ENCODE measurements around the gene MEN1.
A peak's percentile ranks its signal among the peaks of the same experiment; 100 is the strongest.

MEN1 gene

DNA sequence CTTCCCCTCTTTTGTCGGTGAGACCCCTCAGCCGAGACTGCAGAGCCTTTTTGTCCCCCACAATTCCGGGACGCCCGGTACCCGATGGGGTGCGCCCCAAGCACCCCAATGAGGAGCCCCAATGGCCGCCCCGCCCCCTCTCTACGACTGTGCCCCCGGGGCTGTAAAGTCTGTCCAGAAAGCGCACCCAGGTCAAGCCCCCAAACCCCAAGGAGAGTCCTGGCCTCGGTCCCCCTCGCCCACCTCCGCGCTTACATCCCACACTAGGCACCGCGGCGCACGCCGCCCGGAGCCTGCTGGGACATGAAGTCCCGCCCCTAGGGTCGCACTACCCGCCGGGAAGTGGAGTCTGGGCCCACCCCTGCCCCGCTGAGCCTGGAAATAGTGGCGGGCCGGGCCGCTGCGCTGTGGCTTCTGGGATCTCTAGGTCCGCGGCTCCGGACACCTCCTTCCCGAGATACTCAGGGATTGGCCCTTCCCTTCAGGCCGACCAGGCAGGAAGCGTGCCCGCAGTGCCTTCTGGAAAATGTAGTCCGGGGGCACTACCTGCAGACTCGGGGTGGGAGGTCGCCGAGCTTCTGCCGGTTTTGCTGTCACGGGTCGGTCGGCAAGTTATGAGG, at the start of gene MEN1:
TSS of gene MEN1 (minus strand) at position 281 of the 620 bp plus-strand sequence. CDS start 442 bp downstream, outside the sequence.
- Mint-ChIP-seq H3K4me3 (peak within 1 kb of the TSS; percentile 99 to 100), H3K27ac (peak within 1 kb of the TSS; percentile 95), H3K27me3 (no peaks in the 10 kb centered on the region), H3K4me1 (peaks cover 55% of the 10 kb centered on the region), H3K9me3 (no peaks in the 10 kb centered on the region)
- peak; percentile 79 to 85 for DNase-seq
- ATAC-seq, result peak; percentile 94

GRCh38 chr11:64859542-64860414, 49.4 kb upstream of the MEN1 start:
- DNase-seq (peak; percentile 80 to 83), ATAC-seq (peak; percentile 81)
- no peaks in the 10 kb centered on the region for H3K27me3 Mint-ChIP-seq
- H3K9me3 Mint-ChIP-seq, result no peaks in the 10 kb centered on the region
- peak overlapping the region; percentile 86 to 98 for H3K27ac Mint-ChIP-seq
- H3K4me1 Mint-ChIP-seq, result peaks cover 99% of the 10 kb centered on the region
- H3K4me3 Mint-ChIP-seq, result peak overlapping the region; percentile 77 to 79

- ATAC-seq (peak; percentile 69), DNase-seq (peak; percentile 62 to 79)
- H3K4me1 Mint-ChIP-seq, result peaks cover 99% of the 10 kb centered on the region
- H3K9me3 Mint-ChIP-seq, result no peaks in the 10 kb centered on the region
- no peaks in the 10 kb centered on the region for H3K27me3 Mint-ChIP-seq
- H3K27ac Mint-ChIP-seq, result peak overlapping the region; percentile 86 to 98
- peak overlapping the region; percentile 77 to 79 for H3K4me3 Mint-ChIP-seq
Measured at GRCh38 chr11:64858467-64859263, 48.3 kb upstream of the MEN1 start.

- peak overlapping the region; percentile 32 to 45 for H3K4me3 Mint-ChIP-seq
- no peaks in the 10 kb centered on the region for H3K9me3 Mint-ChIP-seq
- H3K27ac Mint-ChIP-seq, result peak overlapping the region in 1 of 2 donors; percentile 69
- no peaks in the 10 kb centered on the region for H3K27me3 Mint-ChIP-seq
- ATAC-seq, result no peak
- H3K4me1 Mint-ChIP-seq, result peaks cover 99% of the 10 kb centered on the region
- DNase-seq, result no peak
Measured at GRCh38 chr11:64857485-64857884, 47.1 kb upstream of the MEN1 start.

DNA sequence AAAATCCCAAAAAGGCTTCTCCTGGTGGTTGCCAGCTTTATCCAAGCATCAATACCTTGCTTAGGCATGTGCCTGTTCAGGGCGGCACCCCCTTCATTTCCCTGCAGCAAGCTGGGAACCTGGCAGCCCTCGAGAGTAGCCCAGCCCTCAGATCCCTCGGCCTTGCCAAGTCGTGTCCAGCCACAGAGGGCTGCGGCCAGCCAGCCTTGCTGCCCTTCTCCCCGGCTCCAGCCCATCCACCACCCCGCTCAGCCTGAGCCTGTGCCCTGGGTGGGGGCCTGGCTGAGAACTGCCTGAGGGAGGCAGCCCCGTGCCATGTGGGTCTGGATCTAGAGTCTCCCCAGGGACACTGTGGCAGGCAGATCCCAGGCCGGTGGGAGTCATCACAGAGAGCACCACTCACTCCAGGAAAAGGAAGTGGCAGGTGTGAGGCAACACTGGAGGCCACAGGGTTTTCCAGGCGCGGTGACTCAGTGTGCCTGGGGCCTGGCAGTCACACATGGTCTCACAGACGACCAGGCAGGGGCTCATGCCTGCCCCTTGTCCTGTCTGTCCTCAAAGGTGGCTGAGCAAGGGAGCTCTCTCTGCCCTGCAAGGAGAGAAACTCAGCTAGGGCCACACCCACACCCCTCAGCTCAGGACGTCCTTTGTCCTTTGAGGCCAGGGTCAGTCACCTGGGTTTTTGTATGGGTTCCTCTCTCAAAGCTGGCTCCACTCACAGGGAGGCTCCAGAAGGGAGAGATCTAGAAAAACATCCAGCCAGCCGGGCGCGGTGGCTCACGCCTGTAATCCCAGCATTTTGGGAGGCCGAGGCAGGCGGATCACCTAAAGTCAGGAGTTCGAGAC, 46.3 kb upstream of the MEN1 start:
- no peaks in the 10 kb centered on the region for H3K27me3 Mint-ChIP-seq
- no peaks in the 10 kb centered on the region for H3K9me3 Mint-ChIP-seq
- H3K4me3 Mint-ChIP-seq, result peak overlapping the region; percentile 85 to 90
- ATAC-seq (peak; percentile 11), DNase-seq (peak in 1 of 2 donors; percentile 76)
- H3K4me1 Mint-ChIP-seq, result peaks cover 100% of the 10 kb centered on the region
- peak overlapping the region; percentile 27 to 72 for H3K27ac Mint-ChIP-seq

GRCh38 chr11:64855596-64856304, 45.4 kb upstream of the MEN1 start:
- DNase-seq (no peak), ATAC-seq (no peak)
- no peaks in the 10 kb centered on the region for H3K9me3 Mint-ChIP-seq
- H3K27ac Mint-ChIP-seq, result peak overlapping the region; percentile 91 to 97
- peaks cover 100% of the 10 kb centered on the region for H3K4me1 Mint-ChIP-seq
- peak overlapping the region; percentile 85 to 90 for H3K4me3 Mint-ChIP-seq
- H3K27me3 Mint-ChIP-seq, result no peaks in the 10 kb centered on the region

DNA sequence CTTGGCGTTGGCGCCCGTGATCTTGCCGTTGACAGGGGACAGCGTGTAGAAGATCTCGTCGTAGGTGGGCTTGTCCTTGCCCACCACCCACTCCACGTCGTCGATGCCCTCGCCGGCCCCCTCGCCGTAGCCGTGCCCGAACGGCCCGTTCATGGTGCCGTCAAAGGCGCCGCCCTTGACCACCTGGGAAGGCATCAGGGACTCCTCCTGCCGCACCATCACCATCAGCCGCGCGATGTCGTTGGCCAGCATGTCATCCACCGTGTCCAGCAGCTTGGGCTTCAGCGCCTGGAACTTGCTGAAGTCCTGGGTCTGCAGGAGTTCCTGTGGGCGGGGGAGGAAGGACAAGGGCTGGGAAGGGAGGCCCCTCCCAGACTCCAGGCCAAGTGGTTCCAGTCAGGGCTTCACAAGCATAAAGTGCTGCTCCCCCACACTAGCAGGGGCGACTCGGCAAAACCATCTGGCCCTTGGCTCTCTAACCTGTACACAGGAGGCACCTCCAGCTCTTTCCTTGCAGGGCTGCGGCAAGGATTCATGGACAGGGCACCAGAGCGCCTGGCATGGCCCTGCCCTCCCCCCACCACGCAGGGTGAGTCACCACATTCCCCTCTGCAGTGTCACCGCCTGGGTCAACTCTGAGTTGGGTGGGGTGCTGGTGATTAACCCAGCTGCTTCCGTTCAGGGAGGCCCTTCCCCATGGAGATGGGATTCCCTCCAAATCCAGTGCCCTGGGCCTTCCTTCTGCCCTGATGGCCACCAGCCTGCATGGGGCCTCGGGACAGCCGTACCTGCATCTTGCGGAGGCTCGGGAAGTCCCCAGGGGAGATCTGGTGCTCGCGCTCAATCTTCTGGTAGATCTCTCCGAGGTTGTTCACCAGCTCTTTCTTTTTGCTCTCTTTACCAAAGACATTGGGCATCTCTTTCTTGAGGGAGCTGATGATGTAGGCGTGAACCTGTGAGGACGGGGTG, 44.5 kb upstream of the MEN1 start:
- H3K4me3 Mint-ChIP-seq, result peak overlapping the region; percentile 85 to 90
- DNase-seq, result no peak

DNA sequence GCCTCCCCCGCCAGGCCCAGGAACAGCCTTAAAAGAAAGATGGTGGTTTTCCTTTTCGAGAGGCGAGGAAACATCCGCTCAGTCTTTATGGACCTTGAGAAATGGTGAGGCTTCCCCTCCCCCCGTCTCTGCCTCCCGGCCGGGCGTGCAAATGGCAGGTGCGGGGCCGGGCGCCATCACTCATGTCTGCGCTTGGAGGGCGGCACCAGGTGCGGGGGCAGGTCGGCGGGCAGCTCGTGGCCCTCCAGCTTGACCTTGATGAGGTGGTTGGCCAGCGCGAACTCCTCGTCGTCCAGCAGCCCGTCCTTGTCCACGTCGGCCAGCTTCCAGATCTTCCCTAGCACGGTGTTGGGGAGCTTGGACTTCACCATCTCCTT, 43.8 kb upstream of the MEN1 start:
- H3K4me1 Mint-ChIP-seq, result peaks cover 100% of the 10 kb centered on the region
- no peaks in the 10 kb centered on the region for H3K9me3 Mint-ChIP-seq
- DNase-seq (no peak), ATAC-seq (no peak)
- H3K4me3 Mint-ChIP-seq, result peak overlapping the region; percentile 85 to 90
- H3K27ac Mint-ChIP-seq, result peak overlapping the region in 1 of 2 donors; percentile 48
- H3K27me3 Mint-ChIP-seq, result no peaks in the 10 kb centered on the region

More for the DNA sequence above, 44.5 kb upstream of the MEN1 start:
- H3K4me1 Mint-ChIP-seq, result peaks cover 100% of the 10 kb centered on the region
- H3K27me3 Mint-ChIP-seq, result no peaks in the 10 kb centered on the region
- H3K27ac Mint-ChIP-seq, result peak overlapping the region in 1 of 2 donors; percentile 97
- no peak for ATAC-seq
- H3K9me3 Mint-ChIP-seq, result no peaks in the 10 kb centered on the region

- DNase-seq, result no peak
- Mint-ChIP-seq H3K4me1 (peaks cover 100% of the 10 kb centered on the region), H3K4me3 (peak overlapping the region; percentile 86 to 90), H3K27ac (peak overlapping the region in 1 of 2 donors; percentile 79), H3K9me3 (no peaks in the 10 kb centered on the region), H3K27me3 (no peaks in the 10 kb centered on the region)
- ATAC-seq, result no peak
Measured at GRCh38 chr11:64853709-64854108, 43.4 kb upstream of the MEN1 start.

GRCh38 chr11:64852804-64853509, 42.6 kb upstream of the MEN1 start:
- Mint-ChIP-seq H3K27me3 (no peaks in the 10 kb centered on the region), H3K4me1 (peaks cover 99% of the 10 kb centered on the region), H3K27ac (peak overlapping the region; percentile 82 to 91), H3K9me3 (no peaks in the 10 kb centered on the region), H3K4me3 (peak overlapping the region; percentile 86 to 90)
- ATAC-seq (no peak), DNase-seq (peak in 1 of 2 donors; percentile 28)

GRCh38 chr11:64851831-64852351, 41.5 kb upstream of the MEN1 start:
- Mint-ChIP-seq H3K27me3 (no peaks in the 10 kb centered on the region), H3K4me1 (peaks cover 98% of the 10 kb centered on the region), H3K4me3 (peak overlapping the region; percentile 86 to 90), H3K9me3 (no peaks in the 10 kb centered on the region), H3K27ac (peak overlapping the region; percentile 61 to 91)
- ATAC-seq (peak; percentile 24), DNase-seq (peak in 1 of 2 donors; percentile 50)

DNA sequence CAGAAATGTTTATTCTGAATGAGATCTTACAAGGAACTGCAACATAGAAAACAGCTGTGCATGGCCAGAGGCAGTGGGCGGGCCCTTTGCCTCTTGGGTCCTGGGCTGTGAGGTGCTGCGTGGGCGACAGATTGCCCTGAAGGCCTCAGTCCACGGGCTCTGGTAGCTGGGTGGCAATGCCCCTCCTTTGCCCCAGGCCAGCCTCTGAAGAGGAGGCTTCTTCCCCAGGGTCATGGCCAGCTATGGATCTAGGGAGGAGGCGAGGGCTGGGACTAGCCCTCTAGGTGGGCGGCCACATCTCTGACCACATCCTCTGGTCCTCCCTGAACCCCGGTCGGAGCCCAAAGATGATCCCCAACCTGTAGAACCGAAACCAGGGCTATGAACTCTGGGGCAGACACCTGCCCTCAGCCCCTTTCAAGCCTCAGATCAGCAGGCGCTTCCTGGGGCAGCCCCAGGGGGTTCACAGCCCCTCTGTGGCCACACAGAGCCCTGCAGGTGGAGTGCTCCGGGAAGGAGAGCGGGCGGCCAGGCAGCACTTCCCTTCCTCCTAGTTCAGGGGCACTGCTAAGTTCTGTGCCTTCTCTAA, 40.7 kb upstream of the MEN1 start:
- no peaks in the 10 kb centered on the region for H3K27me3 Mint-ChIP-seq
- no peaks in the 10 kb centered on the region for H3K9me3 Mint-ChIP-seq
- peaks cover 92% of the 10 kb centered on the region for H3K4me1 Mint-ChIP-seq
- H3K4me3 Mint-ChIP-seq, result peak overlapping the region; percentile 86 to 90
- DNase-seq, result peak; percentile 77 to 84
- peak; percentile 78 for ATAC-seq
- H3K27ac Mint-ChIP-seq, result peak overlapping the region; percentile 83 to 91

All from stimulated activated naive CD8-positive, alpha-beta T cell treated with anti-CD3 and anti-CD28 coated beads, Interleukin-15, amount 100 ng/mL, for 72 hours (primary cell).